Hepatocyte (in vitro differentiated cells): ENCODE data around the gene ENOX1. TPM values are rescaled to one million over a fixed set of nuclear protein-coding genes. Genes with fewer than 3 reads are reported as not detected.

Source experiments
- DNase-seq: peaks from one replicate; pipeline ENCODE4 v3.0.0-alpha.2; 2016; ENCODE audit warnings: low spot score
- H2AFZ ChIP-seq: fragments of 200-600 bp; sonication (generic); 2 replicates; pipeline ENCODE4 v1.6.0; 2016; ENCODE audit warnings: antibody characterized with exemption, mild to moderate bottlenecking
- H3K27ac ChIP-seq: fragments of 200-600 bp; sonication (generic); 2 replicates; pipeline ENCODE4 v1.5.1; 2016; ENCODE audit warnings: mild to moderate bottlenecking
- H3K27me3 ChIP-seq: fragments of 200-600 bp; sonication (generic); 2 replicates; pipeline ENCODE4 v1.6.1; 2016
- H3K36me3 ChIP-seq: fragments of 200-600 bp; sonication (generic); replicated peaks from 2 replicates; pipeline ENCODE4 v1.5.1; 2016; ENCODE audit warnings: low read depth; ENCODE audit not compliant: insufficient read depth
- H3K4me1 ChIP-seq: fragments of 200-600 bp; sonication (generic); 2 replicates; pipeline ENCODE4 v1.5.1; 2016; ENCODE audit warnings: mild to moderate bottlenecking, moderate library complexity; ENCODE audit not compliant: insufficient read depth
- H3K4me2 ChIP-seq: fragments of 200-600 bp; sonication (generic); 2 replicates; pipeline ENCODE4 v1.6.0; 2016
- H3K4me3 ChIP-seq: fragments of 200-600 bp; sonication (generic); 2 replicates; pipeline ENCODE4 v1.5.1; 2016; ENCODE audit warnings: mild to moderate bottlenecking
- H3K79me2 ChIP-seq: fragments of 200-600 bp; sonication (generic); 2 replicates; pipeline ENCODE4 v1.6.0; 2017; ENCODE audit warnings: mild to moderate bottlenecking
- H3K9me2 ChIP-seq: fragments of 200-600 bp; sonication (generic); replicated peaks from 2 replicates; pipeline ENCODE4 v1.6.0; 2017; ENCODE audit warnings: mild to moderate bottlenecking; ENCODE audit not compliant: insufficient read depth
- H3K9me3 ChIP-seq: fragments of 200-600 bp; sonication (generic); 2 replicates; pipeline ENCODE4 v1.5.1; 2016; ENCODE audit warnings: low read depth, mild to moderate bottlenecking
- H4K20me1 ChIP-seq: fragments of 200-600 bp; sonication (generic); 2 replicates; pipeline ENCODE4 v1.6.0; 2016; ENCODE audit warnings: mild to moderate bottlenecking; ENCODE audit not compliant: insufficient read depth, poor library complexity, severe bottlenecking
- EZH2 ChIP-seq: fragments of 200-600 bp; sonication (generic); IDR thresholded peaks from 2 replicates; pipeline ENCODE4 v1.6.1; 2016; ENCODE audit warnings: antibody characterized with exemption, mild to moderate bottlenecking, borderline replicate concordance
- EZH2phosphoT487 ChIP-seq: fragments of 200-600 bp; sonication (generic); IDR thresholded peaks from one replicate; pipeline ENCODE4 v1.6.1; 2018; ENCODE audit warnings: antibody characterized with exemption, mild to moderate bottlenecking, low read depth, moderate library complexity; ENCODE audit not compliant: unreplicated experiment, severe bottlenecking
- WGBS: methylation state at CpG from one replicate; pipeline ENCODE4 v1.1.6; 2016; ENCODE audit warnings: low lambda C conversion rate; ENCODE audit errors: missing lambda C conversion rate; 5-methylcytosine and 5-hydroxymethylcytosine counted together
- polyA plus RNA-seq: library from polyadenylated mRNA; unstranded; fragments of >200 nt; fragmentation: Nextera tagmentation; extraction: Ambion mirVana; gene quantifications from 2 replicates; pipeline ENCODE4 v1.2.1, GENCODE V29; 2016
- total RNA-seq: library from RNA; depleted of rRNA; stranded (reverse); fragments of >200 nt; gene quantifications from 2 replicates; pipeline ENCODE4 v1.2.3, GENCODE V29; 2014
- TF ChIP-seq, protein P1 (sequence below): fragments of 200-600 bp; sonication (generic); IDR thresholded peaks from 2 replicates; pipeline ENCODE4 v1.5.1; 2016; ENCODE audit warnings: antibody characterized with exemption, mild to moderate bottlenecking; ENCODE audit not compliant: poor library complexity

The ENOX1 gene
- total and polyA plus RNA-seq, 2 experiments from 2014 or later: 2.4 to 4.0 TPM

DNA sequence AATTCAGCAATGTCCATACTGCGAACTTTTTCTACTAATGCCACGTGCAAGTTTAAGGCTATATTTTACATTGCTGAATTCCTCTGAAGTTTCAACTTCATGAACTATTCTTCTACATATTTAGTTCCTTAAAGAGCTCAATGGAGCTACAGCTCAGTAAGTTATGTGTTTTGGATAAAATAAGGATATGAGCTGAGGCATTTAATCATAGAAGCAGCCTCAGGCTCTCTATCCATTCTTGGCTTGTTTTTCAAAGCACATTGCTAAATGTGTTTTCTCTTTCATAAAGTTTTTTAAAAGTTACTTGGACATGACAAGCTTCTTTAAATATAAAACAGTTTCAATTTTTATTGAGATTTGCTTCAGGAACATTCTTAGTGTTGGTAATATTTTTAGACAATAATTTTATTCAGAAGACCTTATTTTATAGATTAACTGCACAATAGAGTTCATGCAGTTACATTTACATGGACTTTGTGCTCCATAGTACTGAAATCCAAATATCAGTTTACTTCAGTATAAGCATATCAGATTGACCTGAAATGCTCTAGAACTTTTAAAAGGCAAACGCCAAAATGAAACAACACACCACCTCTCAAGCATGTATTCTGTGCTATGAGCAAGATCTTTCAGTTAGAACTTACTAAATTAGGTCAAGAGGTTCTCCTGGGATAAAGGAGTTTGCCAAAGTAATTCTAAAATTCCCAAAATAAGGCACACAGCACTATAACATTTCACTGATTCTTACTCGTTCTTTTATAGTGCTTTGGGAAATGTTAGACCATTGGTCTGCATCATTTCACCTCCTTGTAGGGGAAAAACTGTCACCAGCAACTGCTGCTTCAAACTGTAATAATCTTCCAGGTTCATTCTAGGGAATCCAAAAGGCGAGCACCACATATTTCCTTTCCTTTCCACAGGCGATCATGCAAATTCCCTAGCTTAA lies 275.5 kb downstream of the ENOX1 start:
- 84% methylated on average over 6 of the region's 6 CpGs for whole genome bisulfite sequencing
- DNase-seq: no peak
- TF ChIP-seq EZH2phosphoT487 (no peak), EZH2 (no peak)
- TF ChIP-seq, protein P1, sequence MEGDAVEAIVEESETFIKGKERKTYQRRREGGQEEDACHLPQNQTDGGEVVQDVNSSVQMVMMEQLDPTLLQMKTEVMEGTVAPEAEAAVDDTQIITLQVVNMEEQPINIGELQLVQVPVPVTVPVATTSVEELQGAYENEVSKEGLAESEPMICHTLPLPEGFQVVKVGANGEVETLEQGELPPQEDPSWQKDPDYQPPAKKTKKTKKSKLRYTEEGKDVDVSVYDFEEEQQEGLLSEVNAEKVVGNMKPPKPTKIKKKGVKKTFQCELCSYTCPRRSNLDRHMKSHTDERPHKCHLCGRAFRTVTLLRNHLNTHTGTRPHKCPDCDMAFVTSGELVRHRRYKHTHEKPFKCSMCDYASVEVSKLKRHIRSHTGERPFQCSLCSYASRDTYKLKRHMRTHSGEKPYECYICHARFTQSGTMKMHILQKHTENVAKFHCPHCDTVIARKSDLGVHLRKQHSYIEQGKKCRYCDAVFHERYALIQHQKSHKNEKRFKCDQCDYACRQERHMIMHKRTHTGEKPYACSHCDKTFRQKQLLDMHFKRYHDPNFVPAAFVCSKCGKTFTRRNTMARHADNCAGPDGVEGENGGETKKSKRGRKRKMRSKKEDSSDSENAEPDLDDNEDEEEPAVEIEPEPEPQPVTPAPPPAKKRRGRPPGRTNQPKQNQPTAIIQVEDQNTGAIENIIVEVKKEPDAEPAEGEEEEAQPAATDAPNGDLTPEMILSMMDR: no peak
- H2AFZ ChIP-seq: no peak overlapping the region
- no peaks in the 10 kb centered on the region for H4K20me1 ChIP-seq
- no peak overlapping the region for H3K4me2 ChIP-seq
- H3K79me2 ChIP-seq: no peaks in the 10 kb centered on the region
- H3K27ac ChIP-seq: no peak overlapping the region
- H3K4me1 ChIP-seq: peaks cover 9% of the 10 kb centered on the region
- H3K9me2 ChIP-seq: no peaks in the 10 kb centered on the region
- no peak overlapping the region for H3K4me3 ChIP-seq
- H3K36me3 ChIP-seq: no peaks in the 10 kb centered on the region
- no peaks in the 10 kb centered on the region for H3K27me3 ChIP-seq
- no peaks in the 10 kb centered on the region for H3K9me3 ChIP-seq

DNA sequence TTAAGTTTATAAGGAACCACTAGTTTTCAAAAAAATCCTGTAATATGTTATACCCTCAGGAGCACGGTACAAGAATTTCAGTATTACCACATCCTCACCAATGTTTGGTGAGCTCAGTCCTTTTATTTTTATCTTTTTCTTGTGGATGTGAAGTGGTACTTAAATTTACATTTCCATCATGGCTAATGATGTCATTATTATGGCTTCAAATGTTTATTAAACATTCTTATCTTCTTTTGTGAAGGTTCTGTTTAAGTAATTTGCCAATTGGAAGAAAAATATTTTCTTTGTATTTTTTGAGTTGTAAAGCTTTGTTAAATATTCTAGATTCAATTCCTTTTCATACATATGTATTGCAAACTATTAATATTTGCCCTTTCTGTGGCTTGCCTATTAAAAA lies 291.0 kb downstream of the ENOX1 start:
- WGBS: 85% methylated on average over 1 of the region's 1 CpG
- no peak for TF ChIP-seq EZH2phosphoT487
- TF ChIP-seq EZH2: no peak
- TF ChIP-seq, protein P1: no peak

DNA sequence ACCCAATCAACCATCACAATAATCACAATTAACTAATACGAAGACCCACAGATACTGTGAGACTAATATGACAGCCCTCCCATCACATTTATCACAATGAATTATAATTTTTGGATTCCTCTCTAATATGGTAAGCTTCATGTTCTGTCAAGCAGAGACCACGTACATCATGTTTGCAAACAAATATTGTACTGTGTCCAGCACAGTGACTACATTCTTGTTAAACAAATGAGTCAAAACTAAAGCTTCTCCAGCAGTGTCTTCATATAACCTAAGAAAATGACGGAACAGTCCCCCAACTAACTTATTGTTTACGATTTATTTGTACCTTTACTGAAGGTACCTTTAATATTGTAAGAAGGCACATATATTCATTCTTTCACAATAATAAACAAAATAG lies 292.6 kb downstream of the ENOX1 start:
- DNase-seq: no peak
- no peak overlapping the region for H3K4me2 ChIP-seq
- H3K36me3 ChIP-seq: no peaks in the 10 kb centered on the region
- H3K9me2 ChIP-seq: no peaks in the 10 kb centered on the region
- H2AFZ ChIP-seq: no peak overlapping the region
- no peaks in the 10 kb centered on the region for H4K20me1 ChIP-seq
- H3K4me1 ChIP-seq: no peaks in the 10 kb centered on the region
- H3K9me3 ChIP-seq: no peaks in the 10 kb centered on the region
- WGBS: 81% methylated on average over 4 of the region's 4 CpGs
- H3K27me3 ChIP-seq: no peaks in the 10 kb centered on the region
- no peaks in the 10 kb centered on the region for H3K79me2 ChIP-seq
- no peak overlapping the region for H3K4me3 ChIP-seq
- TF ChIP-seq EZH2 (no peak), EZH2phosphoT487 (no peak)
- TF ChIP-seq, protein P1: no peak
- H3K27ac ChIP-seq: no peak overlapping the region

More for the DNA sequence above, 291.0 kb downstream of the ENOX1 start:
- H4K20me1 ChIP-seq: no peaks in the 10 kb centered on the region
- no peaks in the 10 kb centered on the region for H3K9me2 ChIP-seq
- no peak for DNase-seq
- H3K79me2 ChIP-seq: no peaks in the 10 kb centered on the region
- H3K27me3 ChIP-seq: no peaks in the 10 kb centered on the region
- H3K4me3 ChIP-seq: no peak overlapping the region
- H3K36me3 ChIP-seq: no peaks in the 10 kb centered on the region
- H3K27ac ChIP-seq: no peak overlapping the region
- H3K4me1 ChIP-seq: no peaks in the 10 kb centered on the region
- no peaks in the 10 kb centered on the region for H3K9me3 ChIP-seq
- no peak overlapping the region for H3K4me2 ChIP-seq
- no peak overlapping the region for H2AFZ ChIP-seq
